HG03039 (cell line): ENCODE data around the gene SLMAP.

Experiments used
- ATAC-seq: cut with Tn5 transposase; IDR thresholded peaks from one replicate; pipeline ENCODE4 v1.9.1; 2021; ENCODE audit warnings: mild to moderate bottlenecking, moderate library complexity; ENCODE audit not compliant: unreplicated experiment

Gene SLMAP

DNA sequence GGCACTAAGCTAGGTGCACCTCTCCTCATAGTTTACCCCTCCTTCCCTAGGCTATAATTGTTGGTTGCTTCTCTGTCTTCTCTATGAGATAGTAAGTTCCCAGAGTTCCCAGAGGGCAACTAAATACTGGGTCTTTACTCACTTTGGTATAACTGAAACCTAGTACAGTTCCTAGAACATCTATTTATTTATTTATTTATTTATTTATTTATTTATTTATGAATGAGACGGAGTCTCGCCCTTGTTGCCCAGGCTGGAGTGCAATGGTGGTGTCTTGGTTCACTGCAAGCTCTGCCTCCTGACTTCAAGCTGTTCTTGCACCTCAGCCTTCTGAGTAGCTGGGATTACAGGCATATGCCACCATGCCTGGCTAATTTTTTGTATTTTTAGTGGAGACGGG is 181.0 kb downstream of the SLMAP start:
- ATAC-seq = no peak

DNA sequence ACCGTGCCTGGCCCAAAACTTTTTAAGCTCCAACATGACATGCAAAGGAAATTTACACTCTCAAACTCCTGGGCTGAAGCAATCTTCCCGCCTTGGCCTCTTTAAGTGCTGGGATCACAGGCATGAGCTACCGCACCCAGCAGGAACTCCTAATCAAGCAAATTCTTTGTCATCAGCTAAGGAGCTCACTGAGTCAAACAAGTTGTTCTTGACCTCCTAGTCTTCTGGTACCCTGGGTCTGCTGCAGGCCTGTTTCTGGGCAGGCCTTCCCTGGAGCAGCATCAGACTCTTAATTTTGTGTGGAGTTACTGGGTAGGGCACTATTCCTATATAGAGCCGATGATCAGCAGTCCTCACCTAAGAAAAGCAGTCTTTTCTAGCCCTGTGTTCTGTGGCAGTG is 183.7 kb downstream of the SLMAP start:
- no peak for ATAC-seq

DNA sequence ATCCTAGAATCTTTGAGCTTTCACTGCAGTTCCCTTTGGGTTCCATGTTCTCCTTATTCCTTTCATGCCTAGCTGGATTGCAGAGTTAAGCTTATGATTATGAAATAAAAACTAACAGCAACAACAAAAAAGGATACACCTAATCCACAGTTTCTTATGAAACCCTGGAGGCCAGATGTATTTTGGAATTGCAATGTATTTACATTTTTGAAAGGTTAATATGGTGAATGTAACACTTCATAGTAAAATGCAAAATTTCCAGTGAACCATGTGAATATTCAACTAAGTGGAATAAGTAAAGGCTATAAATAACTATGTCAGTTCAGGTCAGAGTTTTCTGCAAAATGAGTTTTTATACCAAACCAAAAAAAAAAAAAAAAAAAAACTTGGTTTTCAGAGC is 186.3 kb downstream of the SLMAP start:
- no peak for ATAC-seq

DNA sequence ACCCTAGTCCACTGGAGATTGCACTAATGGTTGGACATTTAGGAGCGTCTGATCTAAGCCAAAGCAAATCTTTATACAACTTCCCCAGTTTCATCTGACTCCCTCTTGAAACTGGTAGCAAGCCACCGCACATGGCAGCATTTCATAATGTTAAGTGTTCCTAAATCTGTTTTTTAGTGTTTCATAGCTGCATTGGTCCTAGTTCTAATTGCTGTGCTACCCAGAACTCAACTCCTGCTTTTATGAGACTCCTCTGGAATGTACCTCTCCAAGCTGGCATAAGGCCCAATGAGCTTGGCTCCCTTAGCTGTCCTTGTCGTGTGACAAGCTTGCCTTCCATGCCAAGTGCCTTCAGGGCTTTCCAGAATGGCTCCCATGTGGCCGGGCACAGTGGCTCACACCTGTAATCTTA is 186.8 kb downstream of the SLMAP start:
- no peak for ATAC-seq

DNA sequence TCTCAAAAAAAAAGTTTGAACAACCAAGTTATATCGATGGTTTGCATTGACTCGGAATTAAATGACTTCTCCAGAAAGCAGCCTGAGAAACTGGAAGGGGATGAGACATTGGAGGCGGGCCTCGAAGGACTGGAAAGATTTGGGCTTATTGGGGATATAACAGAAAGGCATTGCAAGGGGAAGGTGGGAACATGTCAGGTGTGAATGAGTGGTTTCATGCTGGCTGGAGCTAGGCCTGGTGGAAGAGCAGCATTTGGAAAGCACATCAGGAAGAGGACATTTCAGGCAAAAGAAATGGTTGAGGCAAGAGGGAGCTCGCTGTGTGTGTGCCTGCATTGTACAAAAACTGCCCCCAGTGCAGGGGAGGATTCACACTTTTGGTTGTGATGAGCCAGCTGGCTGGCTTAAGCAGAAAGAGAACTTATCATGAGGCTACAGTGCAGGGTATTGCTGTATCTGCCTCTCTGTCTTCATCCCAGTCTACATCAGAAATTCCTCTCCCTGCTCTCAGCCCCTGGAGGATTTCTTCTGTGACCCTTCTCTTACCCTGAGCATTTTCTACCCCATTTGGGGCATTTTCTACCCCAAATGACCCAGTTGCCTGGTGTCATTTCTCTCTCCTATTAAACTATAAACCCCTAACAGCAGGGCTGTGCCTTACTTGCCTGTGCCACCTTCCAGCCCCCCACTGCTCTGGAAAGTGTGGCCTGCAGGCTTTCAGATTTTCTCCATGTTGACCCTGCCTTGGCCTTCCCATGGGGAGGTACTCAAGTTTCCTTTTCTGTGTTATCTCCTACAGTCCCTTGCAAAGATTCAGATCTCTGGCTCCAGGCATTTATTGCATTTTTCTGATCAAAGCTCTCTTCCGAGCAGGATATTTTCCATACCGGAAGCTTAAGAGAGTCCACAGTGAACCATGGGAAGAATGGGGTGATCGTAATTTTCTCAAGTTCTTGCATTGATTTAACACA is 187.7 kb downstream of the SLMAP start:
- no peak for ATAC-seq

DNA sequence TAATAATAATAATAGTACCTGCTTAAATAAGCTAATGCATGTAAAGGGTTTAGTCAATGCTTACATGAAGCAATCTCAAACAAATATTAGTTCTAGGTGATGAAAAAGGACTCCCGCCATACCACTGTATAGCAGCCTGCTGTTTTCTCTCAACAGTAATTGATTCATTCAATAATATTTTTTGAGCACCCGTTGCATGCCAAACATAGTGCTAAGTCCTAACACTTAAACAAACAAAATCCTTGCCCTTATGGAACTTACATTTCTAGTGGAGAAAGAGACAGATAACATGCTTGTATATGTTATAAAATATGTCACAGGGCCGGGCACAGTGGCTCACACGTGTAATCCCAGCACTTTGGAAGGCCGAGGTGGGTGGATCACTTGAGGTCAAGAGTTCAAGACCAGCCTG is 190.9 kb downstream of the SLMAP start:
- ATAC-seq = no peak

DNA sequence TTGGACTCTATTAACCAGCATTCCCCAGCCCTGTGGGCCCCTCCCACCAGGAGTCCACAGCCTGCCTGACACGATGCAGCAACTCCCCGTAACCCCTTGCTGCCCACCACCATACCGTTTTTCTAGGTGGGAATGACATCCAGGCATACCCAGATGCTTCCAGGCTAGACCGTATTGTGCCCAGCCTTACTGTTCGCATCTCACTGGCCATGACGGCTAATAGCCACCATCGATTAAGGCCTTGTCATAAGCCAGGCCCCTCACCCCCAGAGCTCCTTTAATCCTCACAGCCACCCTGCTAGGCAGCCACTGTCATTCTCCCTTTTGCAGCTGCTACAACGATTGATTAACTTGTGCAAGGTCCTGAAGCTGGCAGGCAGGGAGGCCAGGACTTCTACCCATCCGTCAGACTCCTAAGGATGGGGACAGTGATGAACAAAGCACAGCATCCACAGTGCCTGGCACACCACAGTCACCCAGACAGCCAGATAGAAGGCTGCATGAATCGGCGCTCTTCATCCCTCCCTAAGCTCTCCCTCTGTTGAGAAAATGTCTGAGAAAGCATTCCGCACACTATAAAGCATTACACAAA is 192.1 kb downstream of the SLMAP start:
- ATAC-seq = no peak

DNA sequence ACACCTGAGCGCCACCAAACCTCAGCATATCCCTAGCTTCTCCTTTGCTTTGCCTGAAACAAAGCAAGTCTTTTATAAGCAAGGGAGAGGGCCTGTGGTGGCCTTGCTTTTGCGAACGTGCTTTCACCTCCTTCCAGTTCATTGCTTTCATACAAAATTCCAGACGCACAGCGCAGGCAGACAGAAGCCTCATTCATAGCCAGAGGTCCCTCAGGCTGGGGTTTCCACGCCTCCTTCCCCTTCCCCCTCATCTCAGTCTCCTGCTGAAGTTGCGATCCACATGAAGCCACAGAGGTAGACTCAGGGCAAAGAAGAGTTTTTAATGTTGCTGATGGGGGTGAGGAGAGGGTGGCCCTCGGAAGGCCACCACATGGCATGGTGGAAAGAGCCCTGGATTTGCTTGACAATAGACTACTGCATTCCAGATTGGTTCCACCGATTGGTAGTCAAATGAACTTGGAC is 192.7 kb downstream of the SLMAP start:
- ATAC-seq = no peak

DNA sequence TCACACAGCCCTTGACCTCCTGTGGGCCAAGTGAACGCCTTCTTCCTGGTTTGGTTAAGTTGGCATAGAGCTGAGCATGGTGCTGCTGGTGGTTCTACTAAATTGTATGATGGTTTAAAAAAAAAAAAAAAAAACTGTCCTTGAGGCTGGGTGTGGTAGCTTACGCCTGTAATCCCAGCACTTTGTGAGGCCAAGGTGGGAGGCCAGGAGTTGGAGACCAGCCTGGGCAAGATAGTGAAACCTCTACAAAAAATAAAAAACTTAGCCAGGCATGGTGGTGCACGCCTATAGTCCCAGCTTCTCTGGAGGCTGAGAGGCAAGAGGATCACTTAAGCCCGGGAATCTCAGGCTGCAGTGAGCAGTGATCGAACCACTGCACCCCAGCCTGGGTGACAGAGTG is 193.2 kb downstream of the SLMAP start:
- no peak for ATAC-seq

DNA sequence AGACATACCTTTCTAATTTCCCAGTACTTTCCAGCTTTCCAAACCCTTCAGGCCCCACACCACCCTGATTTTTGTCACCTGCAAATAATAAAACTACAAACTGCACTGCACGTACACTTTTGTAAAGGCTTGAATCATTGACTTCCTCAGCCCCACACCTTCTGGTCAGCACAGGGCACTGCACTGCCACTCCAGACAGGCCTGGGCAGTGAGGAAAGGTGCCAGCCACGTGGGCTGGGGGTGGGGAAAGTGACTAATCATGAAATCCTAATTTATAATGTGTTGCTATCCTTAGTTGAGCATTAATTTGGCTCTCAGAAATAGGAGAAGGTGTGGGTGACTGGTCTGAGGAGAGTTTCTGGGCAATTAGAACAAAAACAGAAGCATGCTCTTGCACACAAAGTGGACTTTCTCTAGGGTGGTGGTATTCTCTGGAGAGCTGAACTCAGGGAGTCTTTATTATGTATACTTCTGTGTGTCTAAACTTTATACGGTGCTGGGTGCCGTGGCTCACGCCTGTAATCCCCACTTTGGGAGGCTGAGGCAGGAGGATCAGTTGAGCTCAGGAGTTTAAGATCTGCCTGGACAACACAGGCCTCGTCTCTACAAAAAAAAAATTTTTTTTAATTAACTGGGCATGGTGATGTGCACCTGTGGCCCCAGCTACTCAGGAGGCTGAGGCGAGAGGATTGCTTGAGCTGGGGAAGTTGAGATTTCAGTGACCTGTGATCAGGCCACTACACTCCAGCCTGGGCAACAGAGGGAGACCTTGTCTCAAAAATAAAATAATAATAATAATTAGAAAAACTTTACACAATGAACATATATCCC is 193.9 kb downstream of the SLMAP start:
- no peak for ATAC-seq

DNA sequence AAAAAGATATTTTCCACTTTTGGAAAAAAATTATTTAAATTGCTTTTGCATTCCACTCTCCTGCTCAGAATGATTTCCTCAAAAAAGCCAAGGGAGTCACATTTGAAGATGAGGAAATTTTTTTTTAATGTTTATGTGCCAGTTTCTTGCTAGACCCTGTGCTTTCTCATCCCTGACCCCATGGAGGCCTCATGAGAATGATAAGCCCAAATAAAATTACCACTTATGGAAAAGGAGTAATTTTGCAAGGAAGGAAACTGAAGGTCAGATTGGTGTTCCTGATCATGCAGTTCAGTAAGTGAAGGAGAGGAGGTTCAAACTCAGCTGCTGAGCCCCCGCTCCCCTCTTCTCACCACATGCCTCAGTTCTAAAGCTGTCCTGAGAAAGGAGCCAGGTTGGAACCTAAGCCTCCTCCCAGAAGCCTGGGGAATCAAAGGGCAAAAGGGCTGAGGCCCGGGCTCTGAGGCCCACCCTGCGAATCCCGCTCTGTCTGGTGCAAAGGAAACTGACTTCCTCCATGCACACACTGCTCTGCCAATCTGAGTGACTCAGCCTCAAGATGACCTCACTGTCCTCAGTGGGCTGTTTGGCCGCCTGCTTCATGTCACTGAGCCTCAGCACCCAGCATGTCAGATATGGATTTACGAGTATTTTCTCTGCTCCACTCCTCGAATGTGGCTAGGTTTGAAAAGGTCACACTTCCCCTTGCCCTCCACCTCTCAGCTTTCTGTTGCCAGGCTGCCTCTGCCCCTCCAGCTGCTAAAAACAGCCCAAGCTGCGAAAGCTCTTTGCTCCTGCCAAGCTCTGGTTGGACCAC is 195.2 kb downstream of the SLMAP start:
- no peak for ATAC-seq

DNA sequence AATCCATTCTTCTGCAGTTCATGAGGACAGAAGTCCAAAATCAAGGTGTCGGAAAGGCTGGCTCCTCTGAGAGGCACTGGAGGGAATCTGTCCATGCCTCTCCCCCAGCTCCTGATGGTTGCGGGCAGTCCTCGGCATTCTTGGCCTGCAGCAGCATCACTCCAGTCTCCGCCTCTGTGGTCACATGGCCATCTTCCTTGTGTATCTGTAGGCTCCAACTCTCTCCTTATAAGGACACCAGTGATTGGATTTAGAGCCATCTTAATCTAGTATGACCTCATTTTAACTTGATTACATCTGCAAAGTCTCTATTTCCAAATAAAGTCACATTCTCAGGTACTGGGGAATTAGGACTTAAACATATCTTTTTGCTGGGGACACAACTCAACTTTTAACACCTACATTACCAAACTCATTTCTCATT is 196.1 kb downstream of the SLMAP start:
- no peak for ATAC-seq

DNA sequence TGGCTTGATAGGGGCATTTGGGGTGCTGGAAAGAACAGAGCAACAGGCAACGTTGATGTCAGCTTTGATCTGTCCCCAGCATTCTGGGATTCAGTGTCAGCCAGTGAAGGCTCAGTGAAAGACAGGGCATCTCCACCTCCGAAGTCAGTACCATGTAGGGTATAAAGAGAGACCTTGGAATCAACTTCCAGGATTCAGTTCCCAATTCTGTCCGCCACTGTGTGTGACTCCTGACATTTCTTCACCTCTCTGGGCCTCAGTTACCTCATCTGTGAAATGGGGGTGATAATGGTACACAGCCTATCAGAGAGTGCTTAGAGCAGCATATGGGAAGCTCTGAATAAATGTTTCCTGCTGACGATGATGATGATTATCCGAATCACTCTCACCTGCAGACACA is 196.5 kb downstream of the SLMAP start:
- no peak for ATAC-seq

DNA sequence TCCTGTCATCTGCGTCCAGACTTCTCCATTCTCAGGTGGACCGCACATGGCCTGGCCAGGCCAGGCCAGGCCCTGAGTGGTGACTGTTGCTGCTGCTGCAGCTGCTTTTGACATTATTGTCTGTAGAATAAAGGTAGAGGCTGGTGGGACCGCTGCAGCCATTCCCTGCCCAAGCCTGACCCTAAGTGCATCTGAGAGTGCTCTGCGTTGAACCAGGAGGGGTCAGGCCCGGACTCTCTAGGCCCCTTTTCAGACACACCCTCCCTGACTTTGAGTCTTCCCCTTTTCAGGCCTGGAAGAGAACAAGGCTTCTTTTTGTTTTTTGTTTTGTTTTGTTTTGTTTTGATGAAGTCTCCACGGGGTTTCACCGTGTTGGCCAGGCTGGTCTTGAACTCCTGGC is 197.5 kb downstream of the SLMAP start:
- no peak for ATAC-seq

DNA sequence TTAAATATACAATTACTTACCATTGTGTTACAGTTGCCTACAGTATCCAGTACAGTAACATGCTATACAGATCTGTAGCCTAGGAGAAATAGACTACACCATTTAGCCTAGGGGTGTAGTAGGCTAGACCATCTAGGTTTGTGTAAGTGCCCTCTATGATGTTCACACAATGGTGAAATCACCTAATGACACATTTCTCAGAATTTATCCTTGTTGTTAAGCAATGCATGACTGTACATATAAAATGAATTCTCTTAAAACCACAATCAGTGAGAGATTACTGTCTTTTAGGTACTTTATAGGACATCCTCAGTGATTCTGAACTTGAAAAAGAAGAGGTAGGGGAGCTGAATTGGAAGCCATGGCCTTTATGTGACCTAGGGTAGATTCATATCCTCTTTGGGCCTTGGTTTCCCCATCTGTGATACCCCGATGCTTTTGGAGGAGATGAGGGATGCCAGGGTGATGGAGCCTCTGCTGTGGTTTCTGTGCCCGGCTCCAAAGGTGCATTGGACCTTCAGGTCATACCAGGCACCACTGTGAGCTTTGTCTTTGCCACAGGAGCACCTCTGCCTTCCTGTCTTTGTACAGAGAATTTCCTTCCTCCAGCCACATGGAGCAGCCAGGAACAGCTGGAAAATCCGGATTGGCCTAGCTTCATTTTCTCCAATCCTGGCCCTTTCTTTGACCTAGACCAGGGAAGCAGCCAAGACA is 200.2 kb downstream of the SLMAP start:
- no peak for ATAC-seq

DNA sequence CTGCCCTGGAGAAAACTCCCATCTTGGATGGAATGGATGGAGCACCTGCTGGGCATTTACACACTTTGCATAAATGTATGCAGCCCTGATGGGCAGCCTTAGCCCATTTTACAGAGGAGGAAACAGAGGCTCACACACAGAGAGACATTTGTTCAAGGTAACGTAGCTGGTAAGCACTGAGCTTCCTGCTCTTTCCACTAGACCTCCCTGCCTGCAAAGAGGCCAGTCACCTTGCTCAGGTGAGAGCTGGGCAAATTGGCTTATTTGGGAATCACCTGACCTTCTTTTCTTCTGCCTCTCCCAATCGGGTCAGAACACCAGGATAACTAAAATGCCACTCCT is 200.7 kb downstream of the SLMAP start:
- no peak for ATAC-seq

DNA sequence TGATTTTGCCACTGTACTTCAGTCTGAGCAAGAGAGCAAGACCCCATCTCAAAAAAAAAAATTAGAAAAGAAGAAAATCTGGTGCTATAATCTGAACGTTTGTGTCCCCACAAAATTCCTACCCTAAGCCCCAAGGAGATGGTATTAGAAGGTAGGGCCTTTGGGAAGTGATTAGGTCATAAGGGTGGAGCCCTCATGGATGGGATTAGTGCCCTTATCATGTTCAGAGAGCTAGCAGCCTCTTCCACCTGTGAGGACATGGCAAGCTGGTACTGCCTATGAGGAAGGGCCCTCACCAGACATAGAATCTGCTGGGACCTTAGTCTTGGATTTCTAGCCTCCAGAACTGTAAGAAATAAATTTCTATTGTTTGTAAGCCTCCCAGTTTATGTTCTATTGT is 201.7 kb downstream of the SLMAP start:
- no peak for ATAC-seq

DNA sequence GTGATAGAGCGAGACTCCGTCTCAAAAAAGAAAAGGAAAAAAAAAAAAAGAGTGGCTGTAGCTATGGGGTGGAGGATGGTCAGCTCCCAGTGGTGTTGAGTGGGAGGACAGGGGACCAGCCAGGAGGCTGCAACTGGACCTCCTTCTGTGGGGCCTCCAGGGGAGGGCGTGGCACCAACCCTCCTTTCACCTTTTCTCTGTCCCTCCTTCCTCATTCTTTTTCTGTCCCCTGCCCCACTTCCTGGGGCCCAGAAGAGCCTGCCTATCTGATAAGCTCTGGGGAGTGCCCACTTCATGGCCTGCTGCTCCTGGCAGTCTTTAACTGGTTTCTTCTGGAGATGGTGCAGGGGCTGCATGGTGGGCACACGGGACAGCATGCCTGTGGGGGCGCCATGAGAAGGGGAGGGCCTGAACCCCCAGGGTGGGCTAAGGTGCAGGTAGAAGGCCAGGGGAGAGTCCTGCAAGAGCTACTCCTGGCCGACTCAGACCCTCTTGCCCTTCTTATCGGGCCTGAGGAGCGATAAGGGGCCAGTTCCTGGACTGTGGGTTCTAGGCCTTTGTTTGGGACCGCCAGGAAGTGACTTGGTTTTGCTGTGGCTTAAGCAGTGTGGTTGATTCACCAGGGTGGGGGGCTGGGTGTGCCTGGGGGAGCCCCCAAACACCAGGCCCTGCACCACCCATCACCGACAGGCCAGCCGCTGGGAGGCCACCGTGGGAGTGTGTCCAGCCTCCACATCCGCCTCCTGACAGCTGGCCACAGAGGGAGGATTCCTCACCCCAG is 202.7 kb downstream of the SLMAP start:
- no peak for ATAC-seq

DNA sequence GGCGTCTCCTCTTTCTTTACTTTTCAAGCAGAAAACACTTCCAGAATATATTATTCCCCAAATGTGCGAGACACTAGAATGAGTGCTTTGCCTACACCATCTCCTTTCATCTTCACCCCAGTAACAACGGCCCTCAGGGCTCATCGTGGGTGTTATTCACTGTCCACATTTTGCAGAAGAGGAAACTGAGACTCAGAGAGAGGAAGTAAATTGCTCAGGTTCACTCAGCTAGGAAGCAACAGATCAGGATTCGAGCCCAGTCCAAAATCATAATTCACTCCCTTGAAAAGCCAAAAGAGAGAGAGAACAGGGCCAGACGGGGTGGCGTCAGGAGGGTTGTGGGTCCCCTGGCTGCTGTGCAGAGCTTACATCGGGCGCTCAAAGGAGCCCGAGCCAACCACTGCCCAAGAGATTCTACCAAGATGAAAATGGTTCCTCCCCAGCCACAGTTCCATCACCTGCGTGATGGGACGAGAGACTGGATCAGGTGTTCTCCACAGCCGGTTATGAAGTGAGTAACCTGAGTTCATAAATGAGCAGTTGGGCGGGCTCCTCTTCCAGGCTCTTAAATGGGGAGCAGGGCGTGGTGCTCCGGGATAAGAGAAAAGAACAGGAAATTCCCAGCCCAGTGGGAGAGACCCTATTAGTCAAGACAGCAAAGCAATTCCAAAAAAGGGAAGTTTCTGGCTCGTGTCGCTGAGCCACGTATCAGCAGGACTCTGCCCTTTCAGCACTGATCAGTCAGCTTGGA is 203.5 kb downstream of the SLMAP start:
- no peak for ATAC-seq
